Stimulated activated CD8-positive, alpha-beta memory T cell treated with anti-CD3 and anti-CD28 coated beads, Interleukin-12 subunit alpha, Interleukin-12 subunit beta, amount 100 ng/mL, for 1 hour (primary cell): Measurements from ENCODE around the gene SLC34A3.

Source experiments
- DNase-seq: peaks from one replicate; pipeline ENCODE4 v3.0.0-alpha.2; 2020; ENCODE audit warnings: low read depth

The SLC34A3 gene

DNA sequence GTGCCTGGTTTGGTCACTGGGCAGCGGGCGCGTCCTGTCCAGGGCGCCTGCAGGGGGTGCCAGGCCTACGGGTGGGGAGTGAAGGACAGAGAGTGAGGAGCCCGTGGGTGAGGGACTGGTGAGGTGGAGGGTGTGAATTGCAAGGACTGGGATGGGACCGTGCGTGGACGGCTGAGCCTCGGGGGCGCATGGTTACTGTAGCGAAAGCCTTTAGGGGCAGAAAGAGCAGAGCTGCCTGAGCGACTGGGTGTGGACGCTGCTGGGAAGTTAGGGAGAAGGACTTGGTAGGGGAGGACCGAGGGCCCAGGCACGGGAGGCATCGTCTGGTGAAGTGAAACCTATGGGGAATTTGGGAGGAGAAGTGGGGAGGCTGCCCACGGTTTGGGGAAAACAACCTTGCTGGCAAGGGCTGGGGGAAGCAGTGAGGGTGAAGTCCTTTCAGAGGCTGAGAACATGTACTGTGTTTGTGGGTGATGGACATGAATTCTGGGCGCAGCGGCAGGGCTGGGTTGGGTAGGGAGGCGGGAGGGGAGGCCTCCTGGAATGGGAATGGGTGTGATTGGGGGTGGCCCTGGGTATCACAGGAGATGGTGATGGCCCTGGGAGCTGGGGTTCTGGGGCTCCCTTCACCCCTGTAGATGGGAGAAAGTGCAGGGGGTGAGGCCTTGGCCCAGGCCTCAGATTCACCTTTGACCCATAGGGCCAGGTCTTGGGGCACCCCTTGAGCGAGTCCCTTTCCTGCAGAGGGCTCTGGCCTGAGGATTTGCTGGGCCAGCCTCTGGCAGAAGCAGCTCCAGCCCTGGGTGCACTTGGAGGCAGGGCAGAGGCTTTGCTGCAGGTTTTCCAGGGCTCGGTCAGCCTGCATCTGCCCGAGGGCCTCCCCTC lies 45.1 kb downstream of the SLC34A3 start:
- no peak for DNase-seq

GRCh38 chr9:137276473-137277328 lies 46.0 kb downstream of the SLC34A3 start:
- no peak for DNase-seq

- no peak for DNase-seq
These were observed 46.8 kb downstream of the SLC34A3 start, which contains the start of gene TOR4A for GRCh38 chr9:137277329-137278041. Gene TOR4A, plus strand, starts transcription at chr9:137277726. Its CDS starts 964 bp downstream, at chr9:137278690.

- no peak for DNase-seq
These were observed 47.5 kb downstream of the SLC34A3 start for GRCh38 chr9:137278061-137278701.

- no peak for DNase-seq
These were observed 48.3 kb downstream of the SLC34A3 start for GRCh38 chr9:137278721-137279711.

DNA sequence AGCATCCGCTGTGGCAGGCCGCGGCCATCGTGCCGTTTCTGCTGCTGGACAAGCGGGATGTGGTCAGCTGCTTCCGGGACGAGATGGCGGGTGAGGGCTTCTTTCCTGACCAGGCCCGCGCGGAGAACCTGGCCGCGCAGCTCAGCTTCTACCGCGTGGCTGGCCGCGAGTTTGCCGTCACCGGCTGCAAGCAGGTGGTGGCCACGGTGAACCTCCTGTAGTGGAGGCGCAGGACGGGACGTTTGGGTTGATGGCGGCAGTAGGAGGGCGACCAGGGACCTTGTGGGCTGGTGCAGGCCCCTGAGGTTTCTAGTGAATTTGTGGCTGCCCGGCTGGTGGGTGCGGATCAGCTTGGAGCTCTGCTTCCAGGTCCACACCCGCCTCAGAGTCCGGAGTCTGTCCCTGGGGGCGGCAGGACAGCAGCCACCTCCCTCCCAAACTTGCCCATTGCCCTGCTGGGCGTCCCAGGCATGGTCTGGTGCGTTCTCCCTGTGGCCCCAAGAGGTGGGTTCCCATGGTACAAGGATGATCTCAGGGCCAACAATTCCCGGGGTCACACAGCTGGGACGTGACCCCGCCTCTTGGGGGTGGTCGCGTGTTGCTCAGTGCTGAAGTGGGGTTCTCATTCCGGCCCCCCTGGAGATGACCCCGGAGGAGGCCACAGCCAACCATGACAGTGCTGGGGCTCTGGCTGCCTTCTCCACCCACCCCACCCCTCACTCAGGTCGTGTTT lies 49.2 kb downstream of the SLC34A3 start:
- no peak for DNase-seq

DNA sequence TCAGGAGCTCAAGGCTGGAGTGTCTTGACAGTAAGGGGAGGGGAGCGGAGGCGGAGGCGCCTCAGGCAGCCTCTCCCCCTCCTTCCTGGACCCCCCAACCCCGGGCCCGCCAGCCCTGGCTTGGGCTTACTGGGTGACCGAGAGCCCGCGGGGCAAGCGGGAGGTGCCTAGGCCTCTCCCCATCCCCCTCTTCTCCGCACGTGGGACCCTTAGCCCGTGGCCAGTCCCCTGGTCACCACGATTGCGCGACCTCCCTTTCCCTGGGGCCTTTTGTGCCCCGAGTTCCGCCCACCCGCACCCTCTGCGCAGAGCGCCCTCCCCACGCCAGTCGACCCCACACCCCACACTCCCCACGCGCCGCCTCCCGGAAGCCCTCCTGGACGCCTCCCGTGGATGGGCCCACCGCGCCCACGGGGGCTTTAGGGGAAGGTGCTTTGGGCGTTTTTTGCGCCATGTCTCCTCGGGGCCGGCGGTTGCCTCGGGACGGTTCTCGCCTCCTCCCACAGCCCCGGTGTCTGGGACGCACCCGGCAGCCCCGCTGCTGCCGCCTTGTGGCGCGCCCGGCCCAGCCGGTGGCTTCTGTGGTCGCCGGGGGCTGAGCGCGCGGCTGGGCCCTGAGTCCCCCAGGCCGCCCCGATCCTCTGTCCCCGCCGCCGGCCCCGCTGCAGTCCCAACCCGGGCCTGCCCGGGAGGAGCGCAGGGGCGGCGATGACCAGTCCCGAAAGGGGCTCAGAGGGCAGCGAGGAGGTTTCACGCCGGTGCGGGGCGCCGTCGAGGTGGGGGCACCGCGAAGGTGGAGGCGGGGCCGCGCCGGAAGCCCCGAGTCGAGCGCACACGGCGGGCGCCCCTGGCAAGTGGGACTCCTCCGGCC lies 50.0 kb downstream of the SLC34A3 start:
- DNase-seq: no peak

DNA sequence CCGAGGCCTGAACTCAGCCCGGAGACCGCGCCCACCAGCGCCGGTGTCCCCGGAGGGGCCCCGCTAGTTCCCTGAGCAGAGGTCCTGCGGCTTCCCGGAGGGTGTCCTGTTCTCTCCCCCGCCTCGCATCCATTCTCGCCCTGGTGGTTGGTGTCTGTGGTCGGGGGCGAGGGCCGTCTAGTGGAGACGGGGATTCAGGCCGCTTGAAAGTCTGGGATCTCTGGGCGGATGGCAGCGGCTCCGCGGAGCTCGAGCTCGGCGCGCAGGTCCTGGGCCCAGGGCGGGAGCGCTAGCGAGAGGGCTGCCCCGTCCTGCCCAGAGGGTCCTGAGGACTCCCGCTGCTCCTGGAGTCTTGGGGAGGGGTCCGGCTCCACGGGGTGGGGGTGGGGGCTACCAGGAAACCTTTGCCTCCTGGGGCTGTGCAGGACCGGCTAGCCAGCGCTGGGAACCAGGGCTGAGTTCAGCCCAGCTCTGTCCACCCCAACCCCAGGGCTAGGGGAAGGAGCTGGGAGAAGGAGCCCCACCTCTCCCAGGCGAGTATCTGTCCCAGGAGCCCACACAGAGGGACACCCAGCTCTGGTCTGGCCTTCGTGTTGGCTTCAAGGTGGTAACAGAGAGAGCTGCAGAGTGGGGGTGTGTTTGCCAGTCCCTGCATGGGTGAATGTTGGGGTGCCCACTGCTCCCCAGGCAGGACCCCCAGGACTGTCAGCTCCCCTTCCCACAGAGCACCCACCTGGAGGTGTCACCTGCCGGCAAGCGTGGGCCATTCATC lies 50.8 kb downstream of the SLC34A3 start:
- DNase-seq: no peak
